NOMO-1 (cell line): ENCODE data around the gene RTP2.

ENCODE experiments used
- DNase-seq, 2 experiments: peaks; one replicate each; lab custom pipeline; 2025; ENCODE audit not compliant: unreplicated experiment in 2 of 2; lab: John Stamatoyannopoulos, UW

Gene RTP2, protein sequence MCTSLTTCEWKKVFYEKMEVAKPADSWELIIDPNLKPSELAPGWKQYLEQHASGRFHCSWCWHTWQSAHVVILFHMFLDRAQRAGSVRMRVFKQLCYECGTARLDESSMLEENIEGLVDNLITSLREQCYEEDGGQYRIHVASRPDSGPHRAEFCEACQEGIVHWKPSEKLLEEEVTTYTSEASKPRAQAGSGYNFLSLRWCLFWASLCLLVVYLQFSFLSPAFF

DNA sequence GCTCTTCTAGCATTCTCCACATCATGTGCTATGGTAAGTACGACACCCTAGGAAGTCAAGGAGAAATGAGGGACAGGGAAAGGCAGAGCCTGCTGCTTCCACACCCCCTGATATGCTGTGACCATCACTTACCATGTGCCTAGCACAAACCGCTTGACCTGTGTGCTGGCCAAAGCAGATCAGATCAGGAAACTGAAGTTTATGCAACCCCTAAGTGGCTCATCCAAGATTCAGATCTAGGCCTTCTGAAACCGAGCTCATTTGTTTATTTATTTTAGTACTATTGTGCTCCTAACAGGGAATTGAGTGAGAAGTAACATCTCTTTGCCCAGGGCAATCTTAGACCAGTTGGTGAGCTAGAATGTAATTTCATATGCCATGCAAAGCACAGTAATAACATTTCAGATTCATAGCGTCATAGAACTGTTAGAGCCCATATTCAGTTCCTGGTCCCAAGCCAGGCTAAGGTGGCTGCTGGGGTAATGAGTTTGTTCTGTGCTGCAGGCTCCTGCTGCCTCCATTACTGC is at the start of gene RTP2:
RTP2 (minus strand) TSS at position 51 of the 527 bp plus-strand sequence. CDS start 429 bp downstream, outside the sequence.
- no peak for DNase-seq

DNA sequence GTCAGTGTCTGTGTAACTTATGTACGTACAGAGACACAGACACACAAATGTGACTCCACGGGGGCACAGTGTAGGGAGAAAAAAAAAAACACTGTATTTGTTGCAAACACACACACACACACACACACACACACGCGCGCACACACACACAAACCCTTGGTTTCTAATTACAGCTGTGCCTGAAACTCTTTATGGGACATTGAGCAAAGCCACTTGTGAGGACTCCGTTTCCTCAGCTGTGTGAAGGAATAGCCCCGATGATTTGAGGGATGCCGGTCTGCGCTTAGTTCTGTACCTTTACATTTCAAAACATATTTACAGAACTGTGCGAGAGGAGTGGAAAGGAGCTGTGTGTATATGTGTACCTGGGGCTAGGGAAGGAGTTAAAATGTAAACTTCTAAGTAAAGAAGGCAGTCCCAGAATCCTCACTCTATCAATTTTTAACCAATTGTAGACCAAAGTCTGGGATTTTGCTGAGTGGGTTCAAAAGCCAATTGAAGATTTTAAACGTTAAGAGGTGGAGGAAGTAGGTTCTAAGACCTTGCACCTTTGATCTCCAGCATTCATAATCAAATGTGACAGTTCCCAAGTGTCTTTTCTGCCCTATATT is 48.3 kb upstream of the RTP2 start:
- DNase-seq: no peak

DNA sequence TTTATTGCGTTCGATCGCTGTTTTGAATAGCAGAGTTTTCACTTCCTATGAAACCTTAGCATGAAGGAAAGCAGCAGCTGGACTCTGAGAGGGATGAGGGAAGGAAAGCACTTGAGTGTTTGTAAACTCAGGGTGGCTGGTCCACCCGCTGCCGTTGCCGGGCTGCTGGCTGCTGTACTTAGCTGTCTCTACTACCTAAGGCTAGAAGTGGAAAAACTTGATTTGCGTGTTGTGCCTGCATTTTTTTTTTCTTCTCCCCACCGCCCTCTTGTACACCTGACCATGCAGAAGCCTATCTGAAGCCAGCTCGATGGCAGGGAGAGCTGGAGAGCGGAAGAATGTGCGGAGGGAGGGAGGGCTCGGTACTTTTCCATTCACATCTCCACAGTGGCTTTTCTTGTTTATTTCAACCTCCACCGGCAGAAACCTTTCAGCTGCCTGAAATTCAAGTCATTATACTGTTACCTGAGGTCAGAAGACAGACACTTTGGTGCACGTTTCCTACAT is 47.7 kb upstream of the RTP2 start:
- DNase-seq: no peak

GRCh38 chr3:187748050-187748481 is 45.7 kb upstream of the RTP2 start:
- DNase-seq: peak; percentile 79 to 84

GRCh38 chr3:187747506-187747905 is 45.1 kb upstream of the RTP2 start:
- no peak for DNase-seq

DNA sequence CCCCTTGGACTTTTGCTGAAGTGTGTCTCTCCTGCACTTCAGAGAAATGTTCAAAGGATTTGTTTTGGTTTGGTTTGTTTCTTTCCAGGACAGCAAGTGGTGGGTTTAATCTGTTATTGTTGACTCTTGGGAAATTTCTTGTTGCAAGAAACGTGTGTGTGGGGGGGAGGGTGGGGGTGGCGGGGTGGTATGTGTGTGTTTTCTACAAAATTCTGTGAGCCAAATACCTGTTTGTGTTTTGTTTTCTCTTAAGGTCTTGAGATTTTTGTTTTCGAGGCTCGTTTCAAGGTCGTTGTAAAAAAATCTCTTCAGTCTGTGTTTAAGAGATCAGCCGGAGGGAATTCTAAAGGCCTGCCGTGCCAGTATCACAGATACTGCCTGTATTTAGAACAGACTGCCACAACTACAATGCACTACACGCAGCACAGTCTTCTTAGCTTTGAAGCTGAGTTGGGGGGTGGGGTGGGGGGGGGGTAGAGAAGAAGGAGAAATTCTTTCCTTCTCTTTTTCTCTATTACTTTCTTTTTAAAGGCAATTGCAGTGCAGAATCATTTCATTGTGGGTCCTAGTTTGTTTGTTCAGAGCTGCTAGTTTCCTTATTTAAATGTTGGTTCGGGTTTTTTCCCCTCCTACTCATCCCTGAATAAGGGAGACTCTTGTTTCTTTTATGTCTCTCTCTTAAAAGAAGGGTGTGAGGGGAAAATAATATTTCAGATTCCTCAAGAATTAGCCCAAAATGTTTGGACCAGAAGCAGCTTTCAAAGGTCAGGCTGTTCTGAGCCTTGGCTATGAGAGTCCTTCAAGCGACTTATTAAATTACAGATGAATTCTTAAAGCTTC is 44.3 kb upstream of the RTP2 start:
- no peak for DNase-seq

DNA sequence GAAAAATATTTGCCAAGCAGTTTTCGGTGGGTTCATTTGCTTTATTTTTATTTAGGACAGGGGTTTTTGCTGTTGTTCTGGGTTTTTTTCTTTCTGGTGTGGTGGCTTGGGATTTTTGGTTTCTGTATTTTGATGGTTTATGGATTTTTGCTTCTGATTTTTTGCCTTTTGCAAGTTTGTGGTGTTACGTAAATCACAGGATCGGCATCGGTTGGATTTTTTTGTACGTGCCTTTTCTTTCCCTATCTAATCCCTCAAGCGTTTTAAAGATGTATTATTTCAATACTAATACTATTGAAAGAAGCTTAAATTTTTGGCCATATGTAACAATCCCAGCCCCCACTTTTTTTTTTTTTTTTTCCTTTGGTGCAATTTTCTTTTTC is 43.7 kb upstream of the RTP2 start:
- DNase-seq: no peak

DNA sequence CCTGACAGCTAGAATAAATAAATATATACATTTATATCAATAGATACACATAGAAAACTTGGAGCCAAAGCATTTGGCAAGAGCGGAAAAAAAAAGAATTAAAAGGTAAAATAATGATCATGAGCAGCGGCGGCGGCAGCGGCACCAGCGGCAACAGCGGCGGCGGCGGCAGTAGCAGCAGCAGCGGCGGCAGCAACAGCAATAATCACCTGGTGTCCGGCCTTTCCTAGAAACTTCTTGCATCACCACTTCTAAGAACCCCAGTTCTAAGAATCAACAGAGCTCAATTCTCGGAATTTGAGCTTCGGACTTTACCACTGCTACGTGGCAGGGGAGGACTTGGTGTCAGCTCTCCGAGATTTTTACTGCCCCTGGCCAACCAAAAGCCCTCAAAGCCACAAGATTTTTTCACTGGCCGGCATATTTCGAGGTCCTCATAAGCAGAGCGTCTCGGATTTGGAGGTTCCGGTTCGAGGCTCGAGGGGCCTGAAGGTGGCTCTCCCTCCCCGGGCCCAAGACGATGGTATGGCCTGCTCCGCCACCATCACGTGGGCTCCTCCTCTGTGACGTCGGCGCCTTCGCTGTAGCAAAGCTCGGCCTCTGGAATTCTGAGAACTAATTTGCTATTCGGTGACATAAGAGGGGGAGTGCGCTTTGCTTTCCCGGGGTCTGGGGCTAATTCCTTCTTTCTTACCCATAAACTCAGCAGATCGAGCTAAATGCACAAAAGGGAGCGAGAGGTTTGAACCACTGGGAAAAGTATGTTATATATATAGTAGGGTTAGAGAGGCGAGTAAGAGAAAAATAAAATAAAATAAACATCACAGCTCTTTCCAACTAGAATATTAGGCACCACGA is 43.1 kb upstream of the RTP2 start, which contains the start of gene BCL6:
BCL6 (minus strand) TSS at position 268 of the 858 bp plus-strand sequence. CDS start 11,775 bp downstream, outside the sequence.
- peak; percentile 92 to 94 for DNase-seq

GRCh38 chr3:187744169-187745151 is 42.1 kb upstream of the RTP2 start:
- peak; percentile 47 to 56 for DNase-seq

- peak; percentile 40 to 47 for DNase-seq
Observed at GRCh38 chr3:187743195-187744141, 41.1 kb upstream of the RTP2 start.

DNA sequence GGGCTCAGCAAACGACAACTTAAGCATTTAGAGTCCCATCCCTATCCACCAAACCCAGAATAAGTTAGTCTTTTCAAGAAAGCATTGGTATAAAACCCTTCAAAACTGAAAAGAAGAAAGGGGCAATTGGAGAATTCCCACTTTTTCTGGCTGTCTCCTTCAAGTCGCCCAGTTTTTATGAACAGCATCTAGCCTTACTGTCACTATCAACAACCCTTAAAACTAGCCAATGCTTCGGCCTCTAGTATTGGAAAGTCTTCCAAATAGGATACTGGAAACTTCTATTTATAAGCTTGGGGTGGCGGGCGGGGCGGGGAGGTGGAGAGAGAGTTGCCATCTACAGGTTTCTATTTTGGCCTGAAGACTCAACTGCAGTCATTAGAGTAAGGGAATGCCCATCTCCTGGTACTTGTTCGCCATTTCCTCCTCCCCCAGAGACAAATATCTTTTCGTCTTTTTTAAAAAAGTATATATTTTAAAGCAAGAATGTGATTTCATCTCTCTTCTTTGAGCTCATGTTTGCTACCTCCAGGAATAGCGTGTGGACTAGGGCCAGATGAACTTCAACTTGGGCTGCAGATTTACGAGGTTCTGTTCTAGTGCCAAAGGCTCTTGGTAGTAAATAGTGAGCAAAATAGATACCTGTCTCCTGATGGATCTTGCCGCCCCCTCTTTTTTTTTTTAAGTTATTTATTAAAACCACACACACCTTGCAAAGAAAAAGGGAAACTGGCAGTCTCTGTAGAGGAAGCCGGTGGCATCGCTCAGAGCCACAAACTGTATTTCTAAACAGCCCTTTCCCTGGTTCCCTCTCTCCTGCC is 40.2 kb upstream of the RTP2 start:
- peak; percentile 53 to 61 for DNase-seq

GRCh38 chr3:187741403-187742350 is 39.3 kb upstream of the RTP2 start:
- DNase-seq: peak; percentile 75 to 93

- peak; percentile 70 to 78 for DNase-seq
Observed at GRCh38 chr3:187740421-187741399, 38.4 kb upstream of the RTP2 start.

- peak; percentile 85 to 86 for DNase-seq
Observed at GRCh38 chr3:187739561-187740332, 37.4 kb upstream of the RTP2 start.
